GM19467 (cell line): ENCODE results near the gene GOLGA6L25.
"Not testable (repeated sequence)": the region's sequence is repeated elsewhere in the genome, so short reads cannot be mapped to it uniquely, and the experiment has no call there.

Source experiments
- ATAC-seq: cut with Tn5 transposase; IDR thresholded peaks from one replicate; pipeline ENCODE4 v1.9.1; 2021; ENCODE audit warnings: mild to moderate bottlenecking, moderate library complexity; ENCODE audit not compliant: unreplicated experiment

GOLGA6L25 gene, protein sequence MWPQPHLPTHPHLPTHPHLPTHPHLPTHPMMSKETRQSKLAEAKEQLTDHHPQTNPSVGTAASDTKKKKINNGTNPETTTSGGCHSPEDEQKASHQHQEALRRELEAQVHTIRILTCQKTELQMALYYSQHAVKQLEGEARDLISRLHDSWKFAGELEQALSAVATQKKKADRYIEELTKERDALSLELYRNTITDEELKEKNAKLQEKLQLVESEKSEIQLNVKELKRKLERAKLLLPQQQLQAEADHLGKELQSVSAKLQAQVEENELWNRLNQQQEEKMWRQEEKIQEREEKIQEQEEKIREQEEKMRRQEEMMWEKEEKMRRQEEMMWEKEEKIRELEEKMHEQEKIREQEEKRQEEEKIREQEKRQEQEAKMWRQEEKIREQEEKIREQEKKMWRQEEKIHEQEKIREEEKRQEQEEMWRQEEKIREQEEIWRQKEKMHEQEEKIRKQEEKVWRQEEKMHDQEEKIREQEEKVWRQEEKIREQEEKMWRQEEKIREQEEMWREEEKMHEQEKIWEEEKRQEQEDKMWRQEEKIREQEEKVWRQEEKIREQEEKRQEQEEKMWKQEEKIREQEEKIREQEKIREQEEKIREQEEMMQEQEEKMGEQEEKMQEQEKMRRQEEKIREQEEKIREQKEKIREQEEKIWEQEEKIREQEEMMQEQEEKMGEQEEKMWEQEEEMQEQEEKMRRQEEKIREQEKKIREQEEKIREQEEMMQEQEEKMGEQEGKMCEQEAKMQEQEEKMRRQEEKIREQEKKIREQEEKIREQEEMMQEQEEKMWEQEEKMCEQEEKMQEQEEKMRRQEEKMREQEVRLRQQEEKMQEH

DNA sequence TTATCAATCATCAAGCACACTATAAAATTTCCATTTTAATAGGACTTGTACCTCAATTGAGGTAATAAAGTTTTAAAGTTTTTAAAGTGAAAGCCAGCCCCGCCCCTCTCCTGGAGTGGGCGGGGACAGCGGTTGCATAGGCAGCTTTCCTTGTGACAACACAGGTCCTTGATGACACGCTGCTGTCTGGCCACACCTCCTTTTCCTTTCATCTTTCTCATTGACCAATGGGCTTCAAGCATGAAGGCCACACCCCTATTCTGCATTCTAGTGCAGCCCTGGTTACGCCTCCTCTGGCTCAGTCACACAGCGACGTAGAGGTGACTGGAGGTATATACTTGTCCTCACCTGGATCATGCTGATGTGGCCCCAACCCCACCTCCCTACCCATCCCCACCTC is at the start of gene GOLGA6L25:
Gene GOLGA6L25 (plus strand): TSS at position 301 of the 400 bp plus-strand sequence. CDS start 61 bp downstream, at position 362.
- not testable (repeated sequence) for ATAC-seq

DNA sequence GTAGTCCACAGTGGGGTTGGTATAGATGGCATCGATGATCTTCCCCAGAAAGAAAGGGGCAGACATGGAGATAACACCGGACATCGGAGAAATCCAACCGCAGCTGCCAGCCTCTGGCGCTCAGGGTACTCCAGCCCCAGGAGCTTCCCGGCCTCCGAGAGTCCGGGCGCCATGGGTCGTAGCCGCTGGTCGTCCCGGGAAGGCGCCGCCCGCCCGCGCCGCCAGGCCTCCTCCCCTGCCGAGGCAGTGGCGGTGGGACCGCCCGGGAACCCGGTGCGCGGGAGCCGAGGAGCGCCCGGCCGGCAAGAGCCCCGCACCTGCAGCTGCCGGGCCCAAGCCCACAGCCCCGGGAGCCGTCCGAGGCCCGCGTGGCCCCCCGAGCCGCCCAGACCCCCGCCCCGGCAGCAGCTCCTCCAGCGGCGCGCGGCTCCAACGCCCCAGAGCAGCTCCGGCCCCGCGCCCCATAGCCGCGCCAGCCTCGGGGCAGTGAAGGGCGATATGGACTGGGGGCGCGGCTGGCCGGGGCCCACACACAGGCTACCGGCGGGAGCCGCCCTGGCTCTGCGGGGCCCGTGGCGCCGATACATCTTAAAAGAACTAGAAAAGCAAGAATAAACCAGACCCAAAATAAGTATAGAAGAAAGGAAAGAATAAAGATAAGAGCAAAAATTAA is 45.0 kb upstream of the GOLGA6L25 start:
- not testable (repeated sequence) for ATAC-seq

DNA sequence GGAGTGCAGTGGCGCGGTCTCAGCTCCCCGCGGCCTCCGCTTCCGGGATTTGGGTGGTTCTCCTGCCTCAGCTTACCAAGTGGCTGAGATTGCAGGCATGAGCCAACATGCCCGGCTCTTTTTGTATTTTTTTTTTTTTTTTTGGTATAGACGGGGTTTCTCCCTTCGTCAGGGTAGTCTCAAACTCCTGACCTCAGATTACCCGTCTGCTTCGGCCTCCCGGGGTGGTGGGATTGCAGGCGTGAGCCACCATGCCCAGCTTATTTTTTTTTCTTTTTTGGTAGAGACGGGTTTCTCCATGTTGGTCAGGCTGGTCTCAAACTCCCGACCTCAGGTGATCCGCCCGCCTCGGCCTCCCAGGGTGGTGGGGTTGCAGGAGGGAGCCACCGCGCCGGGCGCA is 39.2 kb upstream of the GOLGA6L25 start:
- not testable (repeated sequence) for ATAC-seq

DNA sequence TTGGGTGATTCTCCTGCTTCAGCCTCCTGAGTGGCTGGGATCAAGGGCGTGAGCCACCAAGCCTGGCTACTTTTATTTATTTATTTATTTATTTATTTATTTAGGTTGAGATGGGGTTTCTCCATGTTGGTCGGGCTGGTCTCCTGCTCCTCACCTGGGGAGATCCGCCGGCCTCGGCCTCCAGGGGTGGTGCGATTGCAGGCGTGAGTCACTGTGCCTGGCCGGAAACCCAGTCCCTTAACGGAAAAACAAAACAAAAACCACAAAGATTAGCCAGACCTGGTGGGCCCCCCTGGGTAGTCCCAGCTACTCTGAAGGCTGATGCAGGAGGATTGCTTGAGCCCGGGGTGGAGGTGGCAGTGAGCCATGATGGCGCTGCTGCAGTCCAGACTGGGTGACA is 38.2 kb upstream of the GOLGA6L25 start:
- not testable (repeated sequence) for ATAC-seq

DNA sequence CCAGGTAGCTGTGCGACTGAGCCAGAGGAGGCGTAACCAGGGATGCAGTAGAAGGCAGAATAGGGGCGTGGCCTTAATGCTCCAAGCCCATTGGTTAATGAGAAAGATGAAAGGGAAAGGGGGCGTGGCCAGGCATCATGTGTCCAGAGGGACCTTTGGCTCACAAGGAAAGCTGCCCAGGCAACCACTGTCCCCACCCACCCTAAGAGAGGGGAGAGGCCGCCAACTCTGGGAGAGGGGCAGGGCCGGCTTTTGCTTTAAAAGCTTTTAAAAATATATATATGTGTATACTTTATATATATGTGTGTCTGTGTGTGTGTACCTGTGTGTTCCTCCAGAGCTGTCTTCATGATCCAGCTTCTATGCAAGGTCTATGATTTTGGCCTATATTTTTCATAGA is 20.4 kb upstream of the GOLGA6L25 start, which contains the start of gene GOLGA8G:
Gene GOLGA8G (minus strand): TSS at position 18 of the 400 bp plus-strand sequence. CDS start 62 bp downstream, outside the sequence.
- not testable (repeated sequence) for ATAC-seq

DNA sequence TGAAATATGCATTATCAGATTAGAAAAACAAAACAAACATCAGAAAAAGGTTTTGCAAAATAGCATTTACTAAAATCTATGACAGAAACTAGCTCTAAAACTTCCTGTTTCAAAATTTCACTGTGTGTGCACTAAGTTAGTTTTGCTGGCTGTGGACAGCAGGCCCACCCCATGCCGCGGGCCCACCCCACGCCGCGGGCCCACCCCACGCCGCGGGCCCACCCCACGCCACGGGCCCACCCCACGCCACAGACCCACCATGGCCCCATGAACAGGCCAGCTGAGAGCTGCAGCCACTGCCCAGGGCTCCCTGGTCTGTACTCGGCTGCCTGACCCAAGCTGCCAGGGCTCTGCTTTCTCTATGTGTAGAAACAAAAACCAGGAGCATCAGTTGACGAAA is 20.0 kb downstream of the GOLGA6L25 start:
- not testable (repeated sequence) for ATAC-seq

DNA sequence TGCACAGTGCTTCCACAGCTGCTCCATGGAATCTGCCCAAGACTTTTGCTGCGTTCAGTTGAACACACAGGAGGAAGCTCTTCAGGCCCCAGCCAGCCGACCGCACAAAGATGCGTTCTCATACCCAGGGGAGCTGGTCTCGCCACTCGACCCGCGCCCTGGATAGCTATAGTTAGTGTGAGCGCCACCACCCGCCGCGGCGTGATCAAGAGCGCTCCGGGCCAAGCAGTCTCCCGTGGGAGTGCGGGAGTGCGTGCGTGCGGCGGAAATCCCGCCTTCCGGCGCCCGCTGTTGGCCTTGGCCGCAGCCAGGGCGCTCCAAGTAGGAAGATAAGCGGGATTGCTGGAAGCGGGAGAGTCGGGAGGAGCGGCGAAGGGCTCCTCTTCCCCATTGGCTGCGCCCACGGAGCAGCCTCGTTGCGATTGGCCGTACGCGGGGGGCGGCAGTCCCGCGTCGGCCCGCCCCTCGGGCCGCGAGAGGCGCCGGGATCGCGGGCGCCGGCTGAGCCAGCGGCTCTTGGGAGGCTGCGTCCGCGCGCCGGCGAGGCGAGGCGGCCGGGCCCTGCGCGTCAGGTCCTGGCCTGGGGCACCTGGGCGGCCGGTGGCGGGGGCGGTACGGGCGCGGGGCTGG is 35.7 kb downstream of the GOLGA6L25 start:
- peak; percentile 67 for ATAC-seq

DNA sequence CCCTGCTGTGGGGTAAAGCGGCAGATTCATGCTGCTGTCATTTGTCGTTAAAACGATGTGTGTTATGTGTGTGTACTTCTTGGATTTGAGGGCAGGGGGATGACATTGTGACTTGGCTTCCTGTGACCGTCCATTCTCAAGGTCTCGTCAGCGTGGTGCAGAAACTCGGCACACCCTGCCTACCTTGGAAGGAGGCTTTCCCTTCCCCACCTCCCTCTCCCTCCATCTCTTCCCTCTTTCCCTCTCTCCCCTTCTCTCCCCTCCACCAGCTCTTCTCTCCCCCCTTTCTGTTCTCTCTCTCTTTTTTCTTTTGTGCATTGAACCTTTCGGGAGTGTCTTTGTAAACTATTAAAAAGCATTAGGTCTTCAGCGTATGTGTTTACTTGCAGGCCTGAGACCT is 36.4 kb downstream of the GOLGA6L25 start:
- ATAC-seq = not testable (repeated sequence)

DNA sequence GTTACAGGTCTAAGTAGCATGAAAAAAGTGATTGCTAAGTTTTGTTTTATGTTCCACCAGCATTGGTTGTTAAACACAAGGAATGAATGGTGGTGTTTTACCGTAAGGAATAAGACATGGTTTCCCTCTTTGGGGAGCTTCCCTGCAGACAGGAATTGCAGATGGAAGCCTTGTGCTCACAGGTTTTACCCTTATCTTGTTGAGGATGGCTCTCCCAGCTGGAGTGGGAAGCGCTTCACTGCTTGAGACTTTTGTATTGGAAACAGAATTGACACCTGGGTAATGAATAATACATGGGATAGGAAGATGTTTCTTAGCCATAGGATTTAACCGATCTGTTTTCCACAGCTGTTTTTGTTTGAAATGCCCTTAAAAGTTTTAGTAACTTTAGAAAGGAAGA is 39.0 kb downstream of the GOLGA6L25 start:
- not testable (repeated sequence) for ATAC-seq

DNA sequence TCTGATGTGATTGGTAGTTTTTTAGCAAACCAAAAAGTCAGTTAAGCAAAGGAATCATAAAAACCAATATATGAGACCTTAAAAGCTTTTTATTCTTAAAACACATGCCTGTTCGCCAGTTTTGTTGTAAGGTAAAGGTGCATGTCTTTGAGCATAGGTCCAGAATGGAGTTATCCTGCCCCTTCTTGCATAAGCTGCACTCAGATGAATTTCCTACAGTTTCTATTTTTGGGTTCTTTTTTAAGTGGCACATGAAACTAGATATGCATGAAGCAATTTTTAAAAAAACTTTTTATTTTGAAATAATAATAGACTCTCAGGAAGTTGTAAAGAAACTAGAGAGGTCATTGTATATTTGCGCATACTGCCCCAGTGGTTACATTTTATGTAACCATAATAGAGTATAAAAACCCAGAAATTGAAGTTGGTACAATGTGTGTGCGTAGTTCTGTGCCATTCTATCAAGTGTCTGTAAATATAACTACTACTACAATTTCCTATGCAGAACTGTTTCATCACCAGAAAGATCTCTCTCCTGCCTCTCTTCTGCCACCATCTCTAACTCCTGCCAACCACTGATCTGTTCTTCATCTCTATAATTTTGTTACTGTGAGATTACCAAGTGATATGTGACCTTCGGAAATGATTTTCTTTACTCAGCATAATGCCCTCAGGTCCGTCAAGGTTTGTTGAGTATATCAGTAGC is 40.2 kb downstream of the GOLGA6L25 start:
- ATAC-seq = not testable (repeated sequence)

DNA sequence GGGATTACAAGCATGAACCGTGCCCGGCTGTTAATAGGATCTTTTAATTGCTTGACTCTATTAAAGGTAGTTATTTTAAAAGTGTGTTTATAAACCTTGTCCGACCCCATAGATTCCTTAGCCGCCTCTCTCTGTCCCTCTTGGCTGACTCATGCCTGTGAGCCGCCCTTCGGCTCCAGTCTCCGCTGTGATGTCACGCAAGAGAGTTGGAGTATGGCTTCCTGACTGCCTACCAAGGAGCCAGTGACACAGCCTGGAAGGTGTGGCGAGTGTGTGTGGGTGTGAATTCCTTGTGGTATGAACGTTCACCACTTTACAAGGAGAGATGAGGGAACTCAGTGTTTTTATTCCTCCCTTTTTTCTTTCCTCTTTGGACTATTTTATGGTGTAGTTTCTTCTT is 44.1 kb downstream of the GOLGA6L25 start:
- not testable (repeated sequence) for ATAC-seq

DNA sequence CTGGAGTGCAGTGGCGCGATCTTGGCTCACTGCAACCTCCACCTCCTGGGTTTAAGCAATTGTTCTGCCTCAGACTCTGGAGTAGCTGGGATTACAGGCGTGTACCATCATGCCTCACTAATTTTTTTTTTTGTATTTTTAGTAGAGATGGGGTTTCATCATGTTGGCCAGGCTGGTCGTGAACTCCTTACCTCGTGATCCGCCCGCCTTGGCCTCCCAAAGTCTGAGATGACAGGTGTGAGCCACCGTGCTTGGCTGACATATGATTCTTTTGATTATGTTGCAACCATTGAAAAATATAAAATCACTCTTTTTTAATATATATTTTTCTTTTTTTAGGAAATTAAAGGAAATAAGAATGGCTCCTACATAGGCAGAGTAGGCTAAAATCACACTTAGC is 44.8 kb downstream of the GOLGA6L25 start:
- not testable (repeated sequence) for ATAC-seq

DNA sequence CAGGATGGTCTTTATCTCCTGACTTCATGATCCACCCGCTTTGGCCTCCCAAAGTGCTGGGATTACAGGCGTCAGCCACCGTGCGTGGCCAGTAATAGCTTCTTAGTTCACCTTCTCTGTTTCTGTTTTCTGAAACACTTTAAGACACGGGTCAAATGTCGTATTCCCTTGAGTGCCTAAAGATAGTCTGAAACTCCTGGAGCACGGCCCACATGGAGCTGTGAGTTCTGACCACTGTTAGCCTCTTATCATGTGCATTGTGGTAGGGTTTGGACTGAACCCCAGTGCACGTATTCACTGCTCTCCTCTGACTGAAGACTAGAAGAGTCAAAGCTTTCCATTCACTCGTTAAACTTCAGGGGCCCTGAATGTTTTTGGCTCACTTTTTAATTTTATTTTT is 48.8 kb downstream of the GOLGA6L25 start:
- not testable (repeated sequence) for ATAC-seq
